Activated CD4-positive, alpha-beta T cell treated with anti-CD3 and anti-CD28 coated beads for 48 hours (primary cell): ENCODE results near the gene ATG7.
"Not testable (repeated sequence)": the region's sequence is repeated elsewhere in the genome, so short reads cannot be mapped to it uniquely, and the experiment has no call there.

ENCODE experiments used
- DNase-seq: peaks from one replicate; pipeline ENCODE4 v3.0.0-alpha.2; 2020

ATG7 gene

DNA sequence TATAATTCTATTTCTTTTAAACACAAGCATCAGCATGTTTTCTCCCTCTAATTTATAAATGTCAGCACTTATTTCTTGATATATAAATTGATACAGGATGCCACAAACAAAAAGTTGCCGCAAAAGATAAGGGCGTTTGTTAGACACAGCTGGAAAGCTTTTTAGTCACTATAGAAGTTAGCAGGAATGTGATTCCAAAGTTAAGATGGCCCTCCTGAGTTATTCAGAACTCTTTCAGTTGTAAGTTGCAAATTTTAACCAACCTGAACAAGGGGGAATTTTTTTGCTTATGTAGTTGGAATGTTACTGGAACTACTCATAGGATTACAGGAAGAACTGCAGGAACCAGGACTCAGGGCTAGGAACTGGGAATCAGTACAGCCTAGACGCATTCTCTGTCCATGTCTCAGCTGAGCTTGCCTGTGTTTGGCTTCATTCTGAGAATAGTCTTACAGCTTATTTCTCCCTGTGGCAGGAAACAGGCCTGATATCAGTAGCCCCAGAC is 205.3 kb downstream of the ATG7 start:
- no peak for DNase-seq

DNA sequence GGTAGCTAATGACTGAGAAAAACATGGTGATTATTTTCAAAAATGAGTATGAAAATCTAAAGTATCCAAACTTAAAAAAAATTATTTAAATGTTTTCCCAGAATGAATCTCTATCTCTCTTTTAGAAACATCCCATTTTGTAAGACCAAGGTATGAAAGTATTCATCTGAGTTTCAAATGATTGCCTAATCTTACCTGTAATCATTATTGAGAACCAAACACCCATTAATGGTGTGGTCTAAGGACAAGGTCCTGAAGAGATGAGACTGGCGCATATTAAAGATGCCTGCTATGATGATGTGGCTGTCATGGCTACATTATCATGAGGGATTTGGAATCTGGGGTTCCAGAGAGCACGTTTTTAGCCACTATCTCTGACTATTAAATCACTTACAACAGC is 206.0 kb downstream of the ATG7 start:
- DNase-seq, result no peak

DNA sequence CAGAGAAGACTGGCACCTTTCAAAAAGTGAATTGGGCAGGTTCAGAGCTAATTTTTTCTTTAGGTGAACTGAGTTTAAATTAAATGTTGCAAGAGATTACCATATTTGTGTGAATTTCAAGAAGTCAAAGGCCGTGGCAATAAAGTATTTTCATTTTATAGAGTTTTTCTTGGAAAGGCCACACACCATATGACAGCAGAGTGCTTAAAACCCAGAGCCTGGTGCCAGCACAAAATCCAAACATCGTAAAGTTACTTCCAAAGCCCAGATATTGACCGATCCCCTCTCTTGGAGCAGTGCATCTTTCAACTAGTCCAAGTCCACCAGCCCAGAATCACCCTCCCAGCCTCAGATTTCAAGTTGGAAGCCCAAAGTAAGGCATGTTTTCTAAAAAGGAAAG is 207.0 kb downstream of the ATG7 start:
- DNase-seq, result no peak

GRCh38 chr3:11480663-11481298 is 208.6 kb downstream of the ATG7 start:
- DNase-seq, result no peak

- DNase-seq, result no peak
These were observed 209.4 kb downstream of the ATG7 start for GRCh38 chr3:11481556-11481955.

GRCh38 chr3:11482021-11482420 is 209.8 kb downstream of the ATG7 start:
- DNase-seq, result no peak

GRCh38 chr3:11488356-11488755 is 216.2 kb downstream of the ATG7 start:
- not testable (repeated sequence) for DNase-seq

DNA sequence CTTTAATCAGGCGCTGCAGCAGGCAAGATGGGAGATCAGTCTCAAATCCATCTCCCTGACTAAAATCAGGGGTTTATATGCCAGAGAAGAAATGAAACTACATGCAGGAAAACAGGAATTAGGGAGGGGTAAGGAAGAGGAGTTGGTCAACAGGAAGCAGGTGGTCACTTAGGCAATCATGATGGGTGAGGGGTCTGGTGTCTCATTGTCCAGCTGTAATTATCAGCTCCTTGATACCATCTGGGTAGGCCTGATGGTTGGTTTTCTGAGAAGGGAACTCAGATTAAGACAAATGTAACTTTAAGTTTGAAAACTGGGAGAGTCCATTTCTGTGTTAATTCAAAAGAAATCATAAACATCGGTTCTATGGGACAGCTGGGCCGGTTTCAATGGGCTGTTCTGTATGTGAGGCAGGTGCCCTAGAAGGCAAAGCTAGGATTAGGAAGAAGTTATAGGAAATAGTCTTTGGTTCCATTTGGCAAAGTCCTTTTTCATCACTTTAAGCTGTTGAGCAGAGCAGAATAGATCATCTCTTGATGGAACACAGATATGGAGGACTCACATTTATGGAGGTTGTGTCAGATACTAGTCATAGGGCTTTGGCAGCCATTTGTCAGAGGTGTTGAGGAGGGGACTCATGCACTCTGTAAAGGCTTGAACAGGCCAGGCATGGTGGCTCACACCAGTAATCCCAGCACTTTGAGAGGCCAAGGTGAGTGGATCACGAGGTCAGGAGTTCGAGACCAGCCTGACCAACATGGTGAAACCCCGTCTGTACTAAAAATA is 222.1 kb downstream of the ATG7 start:
- DNase-seq, result no peak

DNA sequence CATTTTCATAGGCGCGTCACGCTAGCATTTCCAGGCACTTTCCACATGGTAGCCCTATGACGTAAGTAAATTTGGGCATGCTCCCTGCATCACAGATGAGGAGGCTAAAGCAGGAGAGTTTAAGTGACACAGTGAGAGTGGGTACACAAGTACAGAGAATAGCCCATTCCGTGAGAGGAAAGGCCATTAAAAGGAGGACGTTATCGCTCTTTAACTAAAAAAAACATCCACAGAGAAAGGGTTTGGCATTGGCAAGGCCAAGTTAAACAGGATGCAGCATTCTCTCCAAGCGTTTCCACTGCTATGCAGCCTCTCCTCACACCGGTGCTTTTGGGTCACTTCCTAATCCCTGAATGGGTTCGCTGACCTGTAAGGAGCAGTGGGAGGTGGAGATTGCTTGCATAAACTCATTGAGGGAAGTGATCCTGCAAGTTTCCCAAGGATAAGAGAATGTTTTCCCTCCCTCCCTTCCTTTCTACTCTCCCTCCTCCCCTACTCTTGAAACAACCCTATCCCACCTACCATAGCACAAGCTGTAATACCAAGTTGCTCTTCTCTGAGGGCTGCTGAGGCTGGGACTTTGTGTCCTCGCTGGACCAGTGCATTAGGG is 223.9 kb downstream of the ATG7 start:
- DNase-seq, result no peak

GRCh38 chr3:11498177-11498576 is 226.0 kb downstream of the ATG7 start:
- no peak for DNase-seq

GRCh38 chr3:11498646-11499045 is 226.4 kb downstream of the ATG7 start:
- DNase-seq, result no peak

DNA sequence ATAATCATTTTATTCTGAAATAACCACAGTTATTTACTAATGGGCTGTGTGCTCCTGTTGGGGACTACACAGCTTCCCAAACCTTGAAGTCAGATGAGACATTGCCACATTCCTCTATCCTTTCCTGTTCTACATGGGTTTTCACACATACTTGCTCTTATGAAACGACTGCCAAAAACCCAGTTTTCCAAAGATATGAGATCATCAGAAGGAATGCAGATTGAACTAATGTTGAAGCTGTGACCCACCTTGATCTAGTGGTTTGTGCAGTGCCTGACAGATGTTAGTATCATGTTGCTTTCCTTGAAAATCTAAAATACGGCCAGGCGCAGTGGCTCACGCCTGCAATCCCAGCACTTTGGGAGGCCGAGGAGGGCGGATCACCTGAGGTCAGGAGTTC is 226.9 kb downstream of the ATG7 start:
- DNase-seq, result no peak

- not testable (repeated sequence) for DNase-seq
These were observed 230.2 kb downstream of the ATG7 start for GRCh38 chr3:11502413-11502812.

DNA sequence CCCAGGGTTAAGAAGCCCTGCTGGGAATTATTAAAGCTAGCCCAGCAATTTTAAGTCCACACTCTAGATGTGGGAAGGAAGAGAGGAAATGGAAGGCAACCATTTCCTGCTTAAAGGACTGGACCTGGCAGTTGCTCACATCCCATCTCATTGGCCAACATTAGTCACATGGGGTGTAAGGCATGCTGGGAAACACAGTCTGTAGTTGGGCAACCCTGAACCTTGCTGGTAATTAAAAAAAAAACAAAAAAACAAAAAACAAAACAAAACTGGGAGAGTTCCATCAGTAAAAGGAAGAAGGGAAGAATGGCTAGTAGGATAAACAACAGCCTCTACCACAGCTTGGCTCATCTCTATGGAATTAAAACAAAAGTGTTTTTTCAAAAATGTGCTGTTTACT is 235.5 kb downstream of the ATG7 start:
- no peak for DNase-seq

DNA sequence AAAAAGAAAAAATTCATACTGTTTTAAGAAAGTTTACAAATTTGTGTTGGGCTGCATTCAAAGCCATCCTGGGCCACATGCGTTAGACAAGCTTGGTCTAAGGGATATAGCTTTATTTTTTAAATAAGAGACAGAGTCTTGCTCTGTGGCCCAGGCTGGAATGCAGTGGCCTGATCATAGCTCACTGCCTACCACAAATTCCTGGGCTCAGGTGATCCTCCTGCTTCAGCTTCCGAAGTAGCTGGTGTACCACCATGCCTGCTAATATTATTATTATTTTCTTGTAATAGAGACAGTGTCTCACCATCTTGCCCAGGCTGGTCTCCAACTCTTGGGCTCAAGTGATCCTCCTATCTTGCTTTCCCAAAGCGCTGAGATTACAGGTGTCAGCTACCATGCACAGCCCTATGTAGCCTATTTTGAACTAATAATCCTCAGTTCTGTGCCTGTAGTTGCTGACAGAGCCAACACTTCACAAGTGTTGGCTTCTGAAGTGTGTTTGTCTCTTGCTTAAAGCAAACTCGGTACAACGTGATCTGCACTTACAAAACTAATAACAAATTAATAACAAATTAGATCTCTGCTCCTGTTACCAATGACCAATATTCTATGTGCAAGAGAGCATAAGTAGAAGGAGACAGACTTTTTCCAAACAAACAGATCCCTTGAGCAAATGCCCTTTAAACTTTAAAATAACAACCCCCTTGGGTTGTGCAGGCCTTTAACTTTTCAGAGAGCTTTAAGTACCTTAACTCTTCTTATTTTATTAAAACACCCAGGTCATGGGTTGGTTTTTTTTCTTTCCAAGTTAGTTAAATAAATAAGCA is 236.4 kb downstream of the ATG7 start:
- no peak for DNase-seq

DNA sequence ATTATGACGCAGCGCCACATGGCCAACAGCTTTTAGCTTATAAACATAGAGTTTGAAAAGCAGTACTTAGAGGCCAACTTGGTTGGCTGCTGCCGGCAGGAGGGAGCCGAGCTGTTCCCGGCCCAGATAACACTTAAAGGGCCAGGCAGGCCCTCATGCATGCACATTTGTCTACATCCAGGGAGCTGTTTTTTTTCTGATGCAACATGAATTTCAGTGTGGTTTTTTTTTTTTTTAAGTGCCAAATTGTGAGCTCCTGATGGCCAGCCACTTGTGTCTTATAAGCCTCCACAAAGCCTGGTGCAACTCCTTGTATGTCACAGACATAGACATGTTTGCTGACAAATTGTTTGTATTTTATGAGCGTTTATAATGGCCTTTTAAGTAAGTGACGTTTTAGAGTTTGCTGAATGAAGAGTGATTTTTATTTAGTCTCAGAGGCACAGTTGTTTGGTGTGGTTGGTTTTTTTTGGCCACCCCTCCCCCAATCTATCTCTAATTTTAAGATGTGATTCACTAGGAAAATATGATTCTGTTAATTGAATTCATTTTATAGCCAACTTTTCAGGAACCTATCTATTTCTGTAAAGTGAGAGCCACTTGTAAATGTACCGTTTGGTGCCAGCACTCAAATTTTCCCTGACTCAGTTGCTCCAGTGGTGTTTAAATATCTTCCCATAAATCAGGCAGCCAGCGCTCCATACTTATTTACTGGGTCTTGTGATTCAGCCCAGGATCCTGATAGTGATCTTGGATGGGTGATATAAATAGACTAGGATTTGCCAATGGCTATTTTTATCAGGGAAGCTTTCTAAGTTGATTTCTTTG is 237.2 kb downstream of the ATG7 start:
- DNase-seq, result no peak

- no peak for DNase-seq
These were observed 237.8 kb downstream of the ATG7 start for GRCh38 chr3:11510001-11510340.

- DNase-seq, result no peak
These were observed 238.2 kb downstream of the ATG7 start for GRCh38 chr3:11510356-11510755.

- DNase-seq, result not testable (repeated sequence)
These were observed 239.4 kb downstream of the ATG7 start for GRCh38 chr3:11511606-11512005.

DNA sequence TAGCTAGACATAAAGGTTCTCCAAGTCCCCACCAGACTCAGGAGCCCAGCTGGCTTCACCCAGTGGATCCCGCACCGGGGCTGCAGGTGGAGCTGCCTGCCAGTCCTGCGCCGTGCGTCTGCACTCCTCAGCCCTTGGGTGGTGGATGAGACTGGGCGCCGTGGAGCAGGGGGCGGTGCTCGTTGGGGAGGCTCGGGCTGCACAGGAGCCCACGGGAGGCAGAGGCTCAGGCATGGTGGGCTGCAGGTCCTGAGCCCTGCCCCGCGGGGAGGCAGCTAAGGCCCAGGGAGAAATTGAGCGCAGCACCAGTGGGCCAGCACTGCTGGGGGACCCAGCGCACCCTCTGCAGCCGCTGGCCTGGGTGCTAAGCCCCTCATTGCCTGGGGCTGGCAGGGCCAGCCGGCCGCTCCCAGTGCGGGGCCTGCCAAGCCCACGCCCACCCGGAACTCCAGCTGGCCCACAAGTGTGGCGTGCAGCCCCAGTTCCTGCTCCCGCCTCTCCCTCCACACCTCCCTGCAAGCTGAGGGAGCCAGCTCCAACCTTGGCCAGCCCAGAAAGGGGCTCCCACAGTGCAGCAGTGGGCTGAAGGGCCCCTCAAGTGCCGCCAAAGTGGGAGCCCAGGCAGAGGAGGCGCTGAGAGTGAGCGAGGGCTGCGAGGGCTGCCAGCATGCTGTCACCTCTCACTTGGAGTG is 241.1 kb downstream of the ATG7 start:
- not testable (repeated sequence) for DNase-seq

- DNase-seq, result no peak
These were observed 241.6 kb downstream of the ATG7 start for GRCh38 chr3:11513817-11514135.
